Retinal pigment epithelial cell (primary cell): ENCODE results near the gene PCP4L1.
"Not testable (repeated sequence)": the region's sequence is repeated elsewhere in the genome, so short reads cannot be mapped to it uniquely, and the experiment has no call there.

Experiments used
- DNase-seq: peaks from one replicate; pipeline ENCODE4 v3.0.0-alpha.2; 2010; ENCODE audit warnings: low read depth
- H3K4me3 ChIP-seq: 2 replicates; pipeline ENCODE4 v1.5.1; 2011; ENCODE audit warnings: mild to moderate bottlenecking, low read length, control low read depth, moderate library complexity
- CTCF ChIP-seq: conservative IDR thresholded peaks from 2 replicates; pipeline ENCODE4 v1.5.1; 2011; ENCODE audit warnings: low read depth, low read length, control low read depth, inconsistent platforms

The PCP4L1 gene

GRCh38 chr1:161230762-161231161, 27.8 kb upstream of the PCP4L1 start:
- TF ChIP-seq CTCF = no peak
- H3K4me3 ChIP-seq = no peak overlapping the region
- no peak for DNase-seq

- no peak for TF ChIP-seq CTCF
- H3K4me3 ChIP-seq = no peak overlapping the region
- DNase-seq = no peak
Observed at GRCh38 chr1:161233102-161233501, 25.4 kb upstream of the PCP4L1 start.

GRCh38 chr1:161235957-161236775, 22.4 kb upstream of the PCP4L1 start:
- no peak for DNase-seq
- TF ChIP-seq CTCF = no peak
- no peak overlapping the region for H3K4me3 ChIP-seq

- H3K4me3 ChIP-seq = no peak within 1 kb of the TSS
- no peak for DNase-seq
- no peak for TF ChIP-seq CTCF
Observed at GRCh38 chr1:161238039-161238473, 20.5 kb upstream of the PCP4L1 start, which contains the start of gene NR1I3. TSS of gene NR1I3 (minus strand) at chr1:161238203. CDS start at chr1:161236565, 1,638 bp downstream.

- DNase-seq = no peak
- no peak for TF ChIP-seq CTCF
- H3K4me3 ChIP-seq = no peak overlapping the region
Observed at GRCh38 chr1:161241682-161242081, 16.9 kb upstream of the PCP4L1 start.

GRCh38 chr1:161242313-161242712, 16.2 kb upstream of the PCP4L1 start:
- TF ChIP-seq CTCF = no peak
- no peak for DNase-seq
- no peak overlapping the region for H3K4me3 ChIP-seq

- no peak for TF ChIP-seq CTCF
- no peak overlapping the region for H3K4me3 ChIP-seq
Observed at GRCh38 chr1:161244888-161245287, 13.7 kb upstream of the PCP4L1 start.

GRCh38 chr1:161250100-161250499, 8.4 kb upstream of the PCP4L1 start:
- not testable (repeated sequence) for DNase-seq, H3K4me3 ChIP-seq

More at GRCh38 chr1:161244888-161245287, 13.7 kb upstream of the PCP4L1 start:
- DNase-seq = no peak
